Endothelial cell of umbilical vein (primary cell): ENCODE measurements around the gene DAAM1. TPM values are rescaled to one million over a fixed set of nuclear protein-coding genes. Genes with fewer than 3 reads are reported as not detected.

ENCODE experiments used
- BruUV-seq: library from RNA; stranded (reverse); fragments of 400-500 nt; replicated peaks from 2 replicates; lab custom pipeline; 2021; lab: Mats Ljungman, UMichigan
- CTCF ChIA-PET: fragments of 300-600, 350-600 bp; sonication (Branson Sonifier 250); formaldehyde crosslinking; loops from one replicate; lab custom pipeline; 2021; ENCODE audit warnings: antibody characterized with exemption, inconsistent platforms; lab: Charles Lee
- POLR2A ChIA-PET: fragments of 300-600, 350-600 bp; sonication (Branson Sonifier 250); formaldehyde crosslinking; loops from one replicate; lab custom pipeline; 2021; ENCODE audit warnings: antibody characterized with exemption, inconsistent platforms; lab: Charles Lee
- DNase-seq: peaks from one replicate; pipeline ENCODE4 v3.0.0-alpha.2; 2011; ENCODE audit warnings: low read depth, low spot score
- FAIRE-seq: peaks from 2 replicates; lab custom pipeline; 2011; peaks lifted over from hg19 to GRCh38; lab: Jason Lieb, UNC
- H2AFZ ChIP-seq: 2 replicates; pipeline ENCODE4 v1.6.0; 2012; ENCODE audit warnings: low read depth, low read length, control low read depth, inconsistent platforms
- H3K27ac ChIP-seq: 2 replicates; pipeline ENCODE4 v1.5.1; 2011; ENCODE audit warnings: low read depth, mild to moderate bottlenecking, control low read depth, low read length, moderate library complexity; ENCODE audit not compliant: insufficient read depth
- H3K27me3 ChIP-seq, 2 experiments: 2 replicates each; pipeline versions ENCODE4 v1.6.0 to v1.6.1; 2011; ENCODE audit warnings: low read length in 2 of 2, mixed read lengths in 1 of 2; ENCODE audit not compliant: control insufficient read depth in 2 of 2, insufficient read depth in 2 of 2
- H3K36me3 ChIP-seq, 2 experiments: 2 replicates in 1 of 2; 3 replicates in 1 of 2; pipeline ENCODE4 v1.5.1; 2011; ENCODE audit warnings: low read length in 2 of 2, mild to moderate bottlenecking in 1 of 2, moderate library complexity in 1 of 2; ENCODE audit not compliant: control insufficient read depth in 2 of 2, insufficient read depth in 2 of 2; ENCODE audit errors: extremely low read depth in 1 of 2
- H3K4me1 ChIP-seq: 3 replicates; pipeline ENCODE4 v1.5.1; 2011; ENCODE audit warnings: mild to moderate bottlenecking, low read length; ENCODE audit not compliant: control insufficient read depth, insufficient read depth; ENCODE audit errors: extremely low read depth
- H3K4me2 ChIP-seq: 2 replicates; pipeline ENCODE4 v1.6.1; 2011; ENCODE audit warnings: low read length, control low read depth, mixed read lengths; ENCODE audit not compliant: insufficient read depth
- H3K4me3 ChIP-seq, 3 experiments: fragments of 200-600 bp in 1 of 3; sonication (generic), shearing (Covaris generic) in 1 of 3; replicated peaks in 1 of 3; 2 replicates each; pipeline ENCODE4 v1.5.1; 2011 to 2016; ENCODE audit warnings: control low read depth in 3 of 3, low read length in 3 of 3, mild to moderate bottlenecking in 2 of 3, inconsistent platforms in 1 of 3, low read depth in 1 of 3, moderate library complexity in 1 of 3; ENCODE audit not compliant: insufficient read depth in 1 of 3
- H3K79me2 ChIP-seq: 2 replicates; pipeline ENCODE4 v1.6.0; 2012; ENCODE audit warnings: low read length, inconsistent platforms; ENCODE audit not compliant: control insufficient read depth, insufficient read depth
- H3K9ac ChIP-seq: replicated peaks from 2 replicates; pipeline ENCODE3; 2011; ENCODE audit warnings: low read length, control low read depth; ENCODE audit not compliant: insufficient read depth; ENCODE audit errors: extremely low read depth
- H3K9me1 ChIP-seq: replicated peaks from 3 replicates; pipeline ENCODE4 v1.6.0; 2011; ENCODE audit warnings: mild to moderate bottlenecking, low read length; ENCODE audit not compliant: control insufficient read depth, insufficient read depth; ENCODE audit errors: extremely low read depth
- H3K9me3 ChIP-seq: replicated peaks from 2 replicates; pipeline ENCODE4 v1.5.1; 2012; ENCODE audit warnings: low read length, inconsistent platforms; ENCODE audit not compliant: control insufficient read depth, insufficient read depth
- H4K20me1 ChIP-seq: replicated peaks from 2 replicates; pipeline ENCODE3; 2011; ENCODE audit warnings: mild to moderate bottlenecking, low read length; ENCODE audit not compliant: control insufficient read depth, insufficient read depth; ENCODE audit errors: extremely low read depth
- CTCF ChIP-seq, 2 donors: IDR thresholded peaks; 1 replicate in 1 of 2; 2 replicates in 1 of 2; pipeline ENCODE4 v1.5.1; 2011; ENCODE audit warnings: low read length in 2 of 2, mild to moderate bottlenecking in 2 of 2, moderate library complexity in 2 of 2, control low read depth in 1 of 2, inconsistent platforms in 1 of 2, low read depth in 1 of 2; ENCODE audit not compliant: insufficient read depth in 1 of 2; ENCODE audit errors: extremely low read depth in 1 of 2
- EZH2 ChIP-seq: IDR thresholded peaks from 2 replicates; pipeline ENCODE4 v1.6.1; 2012; ENCODE audit warnings: borderline replicate concordance, low read depth, mild to moderate bottlenecking, moderate library complexity, low read length, inconsistent platforms; ENCODE audit not compliant: severe bottlenecking
- FOS ChIP-seq: IDR thresholded peaks from 2 replicates; pipeline ENCODE4 v1.6.1; 2011; ENCODE audit warnings: mild to moderate bottlenecking, low read length, moderate library complexity, borderline replicate concordance; ENCODE audit not compliant: insufficient read depth
- GATA2 ChIP-seq: IDR thresholded peaks from 2 replicates; pipeline ENCODE4 v1.7.0; 2011; ENCODE audit warnings: low read depth, mild to moderate bottlenecking, moderate library complexity, mixed read lengths, low read length; ENCODE audit not compliant: insufficient read length, insufficient read depth
- JUN ChIP-seq: IDR thresholded peaks from 2 replicates; pipeline ENCODE4 v1.6.1; 2011; ENCODE audit warnings: borderline replicate concordance, low read depth; ENCODE audit not compliant: insufficient read length, insufficient read depth
- MAX ChIP-seq: IDR thresholded peaks from 2 replicates; pipeline ENCODE4 v1.6.1; 2011; ENCODE audit not compliant: insufficient read depth, insufficient read length
- MYC ChIP-seq: IDR thresholded peaks from one replicate; pipeline ENCODE4 v1.6.1; 2011; ENCODE audit warnings: mild to moderate bottlenecking, low read depth, low read length
- POLR2A ChIP-seq: IDR thresholded peaks from 2 replicates; pipeline ENCODE4 v1.6.1; 2012; ENCODE audit warnings: low read depth, mild to moderate bottlenecking, control low read depth, low read length
- POLR2AphosphoS5 ChIP-seq: IDR thresholded peaks from 2 replicates; pipeline ENCODE4 v1.6.1; 2012; ENCODE audit warnings: low read depth, mild to moderate bottlenecking, control low read depth, low read length, moderate library complexity; ENCODE audit not compliant: insufficient read depth
- dilution Hi-C: fragments of 300-500 bp; cut with MboI; formaldehyde crosslinking; loops from one replicate; pipeline ENCODE4 v1.15.0; 2019; ENCODE audit warnings: low sequenced_read_pairs; ENCODE audit not compliant: extremely low pct_ligation_motif_present
- intact Hi-C: fragments of 100-400 bp; cut with micrococcal nuclease; formaldehyde crosslinking; loops from one replicate; pipeline ENCODE4 v1.10.0; 2022
- polyA plus RNA-seq, 4 experiments: library from polyadenylated mRNA; depleted of rRNA in 3 of 4; stranded (reverse) in 3 of 4; unstranded in 1 of 4; fragments of >200 nt; gene quantifications; 2 replicates each; pipeline versions ENCODE4 v1.2.1 to v1.2.3, GENCODE V29; 2011 to 2012; ENCODE audit warnings: missing spikeins in 1 of 4
- total RNA-seq: library from RNA; stranded (reverse); gene quantifications from 2 replicates; pipeline ENCODE4 v1.2.3, GENCODE V29; 2021

The DAAM1 gene
- total and polyA plus RNA-seq, 2 donors (not counting 3 experiments of a cell fraction or from before 2014, with no cell fraction given) = 10.2 to 25.3 TPM

- dilution Hi-C loops (no loop called here), intact Hi-C loops (no loop called here)
- ChIA-PET POLR2A (no interaction called here), CTCF (interaction anchor here (1.2 to 1.8 kb wide), 4 partner anchors 10 to 112 kb away, joined by 3 to 15 read pairs (median 6); no protein-coding TSS in a partner anchor)
- Histone ChIP-seq H3K9ac (no peak overlapping the region), H3K27me3 (no peaks in the 10 kb centered on the region), H3K79me2 (no peaks in the 10 kb centered on the region), H4K20me1 (no peaks in the 10 kb centered on the region), H3K4me2 (no peak overlapping the region), H3K4me3 (no peak overlapping the region), H3K27ac (no peak overlapping the region), H2AFZ (no peak overlapping the region), H3K4me1 (peaks cover 39% of the 10 kb centered on the region), H3K9me1 (no peaks in the 10 kb centered on the region), H3K9me3 (no peaks in the 10 kb centered on the region), H3K36me3 (peaks cover 3 to 4% of the 10 kb centered on the region in 2 experiments)
- DNase-seq = no peak
- no TSS peak for BruUV-seq
- TF ChIP-seq EZH2 (no peak), POLR2A (no peak), GATA2 (no peak), CTCF (IDR thresholded peaks at IDR 0.05; ENCODE audit: extremely low read depth in 1 of 2, insufficient read depth in 1 of 2, low read depth in 1 of 2, low read length in 2 of 2) (no peak), JUN (no peak), POLR2AphosphoS5 (no peak), MYC (no peak), MAX (no peak), FOS (no peak)
- FAIRE-seq = no peak
Observed at GRCh38 chr14:59331217-59331616, 142.8 kb downstream of the DAAM1 start.
